ENCODE data around the gene SMG7.

DNA sequence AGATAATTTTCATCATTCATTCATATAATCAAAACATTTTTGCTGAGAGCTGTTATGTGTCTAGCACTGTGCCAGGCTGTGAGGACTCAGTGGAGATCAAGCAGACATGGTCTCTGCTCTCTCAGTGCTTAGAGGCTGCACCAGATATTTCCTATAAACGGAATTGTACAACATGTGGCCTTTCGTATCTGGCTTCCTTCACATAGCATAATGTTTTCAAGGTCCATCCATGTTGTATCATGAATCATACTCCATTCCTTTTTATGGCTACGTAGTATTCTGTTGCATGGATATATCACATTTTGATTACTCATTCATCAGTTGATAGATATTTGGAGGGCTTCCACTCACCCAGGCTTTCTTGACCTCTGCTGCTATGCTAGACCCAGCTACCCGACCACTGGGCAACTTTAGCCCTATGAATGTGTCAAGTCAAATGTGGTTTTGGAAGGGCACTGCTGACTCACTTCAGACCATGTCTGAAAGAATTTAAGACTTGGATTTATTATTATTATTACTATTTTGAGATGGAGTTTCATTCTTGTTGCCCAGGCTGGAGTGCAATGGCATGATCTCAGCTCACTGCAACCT lies 99.5 kb downstream of the SMG7 start:
- TF ChIP-seq GATA2 (IDR thresholded peaks at IDR 0.05; ENCODE audit: low read depth, low read length) (no peak), GATA3 (IDR thresholded peaks at IDR 0.05; ENCODE audit: low read depth, low read length) (no peak)
